Liver (tissue), 9 donors: ENCODE data around the gene KRTAP9-4. TPM values are rescaled to one million over a fixed set of nuclear protein-coding genes. Genes with fewer than 3 reads are reported as not detected.

Experiments used
- DNase-seq: peaks from one replicate; pipeline ENCODE4 v3.0.0-alpha.2; 2017; ENCODE audit warnings: low spot score
- H3K27ac ChIP-seq, 2 donors: one replicate each; pipeline ENCODE4 v1.7.0; 2013; ENCODE audit warnings: inconsistent platforms in 2 of 2, low read length in 2 of 2, control low read depth in 1 of 2, low read depth in 1 of 2, mild to moderate bottlenecking in 1 of 2
- H3K27me3 ChIP-seq, 4 donors: one replicate each; pipeline versions ENCODE4 v1.6.1 to v1.7.0; 2013; ENCODE audit warnings: low read length in 3 of 4, inconsistent platforms in 1 of 4, mild to moderate bottlenecking in 1 of 4, moderate library complexity in 1 of 4; ENCODE audit not compliant: control insufficient read depth in 4 of 4, insufficient read depth in 4 of 4
- H3K36me3 ChIP-seq, 4 donors: one replicate each; pipeline versions ENCODE4 v1.6.1 to v1.7.0; 2013; ENCODE audit warnings: low read length in 3 of 4, mild to moderate bottlenecking in 3 of 4, low read depth in 1 of 4, moderate library complexity in 1 of 4; ENCODE audit not compliant: control insufficient read depth in 4 of 4, insufficient read depth in 3 of 4
- H3K4me1 ChIP-seq, 4 donors: one replicate each; pipeline versions ENCODE4 v1.6.1 to v1.7.0; 2013; ENCODE audit warnings: low read length in 3 of 4, mild to moderate bottlenecking in 3 of 4, moderate library complexity in 1 of 4; ENCODE audit not compliant: control insufficient read depth in 4 of 4, insufficient read depth in 4 of 4
- H3K4me3 ChIP-seq, 3 donors: one replicate each; pipeline versions ENCODE4 v1.6.1 to v1.7.0; 2013; ENCODE audit warnings: low read length in 3 of 3, control low read depth in 1 of 3, low read depth in 1 of 3, mild to moderate bottlenecking in 1 of 3
- H3K9ac ChIP-seq, 2 donors: one replicate each; pipeline ENCODE4 v1.7.0; 2013; ENCODE audit warnings: low read length in 2 of 2, mild to moderate bottlenecking in 2 of 2, moderate library complexity in 2 of 2, control low read depth in 1 of 2, low read depth in 1 of 2
- H3K9me3 ChIP-seq, 4 donors: one replicate each; pipeline versions ENCODE4 v1.6.1 to v1.7.0; 2013; ENCODE audit warnings: low read length in 3 of 4; ENCODE audit not compliant: control insufficient read depth in 4 of 4
- CTCF ChIP-seq: fragments of 150-350 bp; IDR thresholded peaks from 2 replicates; pipeline ENCODE4 v1.5.1; 2017; ENCODE audit warnings: improper control_type of control experiment, low read depth, low read length; ENCODE audit not compliant: missing input control
- EGR1 ChIP-seq, 2 donors: IDR thresholded peaks; 2 replicates each; pipeline ENCODE4 v1.6.1; 2016 to 2018; ENCODE audit warnings: antibody characterized with exemption in 2 of 2, low read depth in 2 of 2
- FOXA1 ChIP-seq: IDR thresholded peaks from 2 replicates; pipeline ENCODE4 v1.6.1; 2016; ENCODE audit warnings: antibody characterized with exemption
- FOXA2 ChIP-seq: IDR thresholded peaks from 2 replicates; pipeline ENCODE4 v1.6.1; 2016; ENCODE audit warnings: antibody characterized with exemption
- GABPA ChIP-seq, 2 donors: IDR thresholded peaks in 1 of 2; conservative IDR thresholded peaks in 1 of 2; 2 replicates each; pipeline ENCODE4 v1.6.1; 2016; ENCODE audit warnings: antibody characterized with exemption in 2 of 2, mild to moderate bottlenecking in 1 of 2, moderate library complexity in 1 of 2
- HNF4A ChIP-seq, 2 donors: conservative IDR thresholded peaks; 2 replicates each; pipeline ENCODE4 v1.6.1; 2016; ENCODE audit warnings: antibody characterized with exemption in 2 of 2, mild to moderate bottlenecking in 2 of 2
- HNF4G ChIP-seq: IDR thresholded peaks from 2 replicates; pipeline ENCODE4 v1.6.1; 2016; ENCODE audit warnings: antibody characterized with exemption
- JUND ChIP-seq, 2 donors: IDR thresholded peaks; 2 replicates each; pipeline ENCODE4 v1.6.1; 2016; ENCODE audit warnings: antibody characterized with exemption in 2 of 2
- MAX ChIP-seq: IDR thresholded peaks from 2 replicates; pipeline ENCODE4 v1.6.1; 2016; ENCODE audit warnings: antibody characterized with exemption
- NR2F2 ChIP-seq: IDR thresholded peaks from 2 replicates; pipeline ENCODE4 v1.6.1; 2016; ENCODE audit warnings: antibody characterized with exemption
- RAD21 ChIP-seq, 2 donors: IDR thresholded peaks; 2 replicates each; pipeline ENCODE4 v1.6.1; 2016; ENCODE audit warnings: antibody characterized with exemption in 2 of 2, mild to moderate bottlenecking in 2 of 2
- REST ChIP-seq: IDR thresholded peaks from 2 replicates; pipeline ENCODE4 v1.6.1; 2016; ENCODE audit warnings: antibody characterized with exemption, mild to moderate bottlenecking
- RXRA ChIP-seq, 2 donors: IDR thresholded peaks; 2 replicates each; pipeline ENCODE4 v1.6.1; 2017 to 2018; ENCODE audit warnings: antibody characterized with exemption in 2 of 2, mild to moderate bottlenecking in 1 of 2
- SP1 ChIP-seq: IDR thresholded peaks from 2 replicates; pipeline ENCODE4 v1.6.1; 2018; ENCODE audit warnings: antibody characterized with exemption, mild to moderate bottlenecking
- TAF1 ChIP-seq: conservative IDR thresholded peaks from 2 replicates; pipeline ENCODE4 v1.6.1; 2016; ENCODE audit warnings: antibody characterized with exemption, mild to moderate bottlenecking
- YY1 ChIP-seq: IDR thresholded peaks from 2 replicates; pipeline ENCODE4 v1.6.1; 2016; ENCODE audit warnings: antibody characterized with exemption, mild to moderate bottlenecking
- WGBS: extraction: QIAGEN DNeasy Blood & Tissue Kit; methylation state at CpG from one replicate; pipeline ENCODE4 v1.1.7; 2013; 5-methylcytosine and 5-hydroxymethylcytosine counted together
- polyA plus RNA-seq, 2 donors: library from polyadenylated mRNA; stranded (reverse) in 1 of 2; unstranded in 1 of 2; fragments of 200-250 nt in 1 of 2; fragments of >200 nt in 1 of 2; fragmentation: Nextera tagmentation in 1 of 2; extraction: Ambion mirVana in 1 of 2; gene quantifications; one replicate each; pipeline versions ENCODE4 v1.2.1 to v1.2.3, GENCODE V29; 2013 to 2015
- total RNA-seq, 2 donors: library from RNA; depleted of rRNA; stranded (reverse); fragments of >200 nt; gene quantifications; one replicate each; pipeline ENCODE4 v1.2.3, GENCODE V29; 2014
- TF ChIP-seq, protein P1 (sequence below): IDR thresholded peaks from 2 replicates; pipeline ENCODE4 v1.6.1; 2016; ENCODE audit warnings: antibody characterized with exemption
- TF ChIP-seq, protein P2 (sequence below): IDR thresholded peaks from 2 replicates; pipeline ENCODE4 v1.6.1; 2016; ENCODE audit warnings: antibody characterized with exemption
- donor health status: healthy.
- donor health status: healthy.
- donor health status: healthy.
- donor health status: healthy.
- donor health status: healthy.

KRTAP9-4 gene
- total and polyA plus RNA-seq, 4 donors, result not detected

DNA sequence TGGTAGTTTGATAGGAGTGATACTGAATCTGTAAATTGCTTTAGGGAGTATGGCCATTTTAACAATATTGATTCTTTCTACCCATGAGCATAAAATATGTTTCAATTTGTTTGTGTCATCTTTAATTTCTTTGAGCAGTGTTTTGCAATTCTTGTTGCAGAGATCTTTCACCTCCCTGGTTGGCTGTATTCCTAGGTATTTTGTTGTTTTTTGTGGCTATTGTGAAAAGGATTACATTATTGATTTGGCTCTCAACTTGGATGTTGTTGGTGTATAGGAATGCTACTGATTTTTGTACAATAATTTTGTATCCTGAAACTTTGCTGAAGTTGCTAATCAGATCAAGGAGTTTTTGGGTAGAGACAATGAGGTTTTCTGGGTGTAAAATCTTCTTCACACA, 8.9 kb downstream of the KRTAP9-4 start (continued):
- no peak for TF ChIP-seq REST

DNA sequence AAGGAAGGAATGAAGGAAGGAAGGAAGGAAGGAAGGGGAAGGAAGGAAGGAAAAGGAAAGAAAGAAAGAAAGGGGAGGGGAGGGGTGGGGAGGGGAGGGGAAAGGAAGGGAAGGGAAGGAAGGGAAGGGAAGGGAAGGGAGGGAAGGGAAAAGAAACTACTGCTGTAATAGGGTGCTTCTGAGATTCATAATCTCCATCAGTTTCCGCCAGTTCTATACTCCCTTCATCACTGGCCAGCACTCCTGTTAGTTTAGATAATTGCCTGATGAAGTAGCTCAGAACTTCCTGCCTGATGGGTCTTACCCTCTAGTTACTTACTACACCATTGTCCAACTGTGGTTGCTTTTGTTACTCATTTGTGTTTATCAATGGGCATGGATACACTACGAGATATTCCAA, 13.7 kb downstream of the KRTAP9-4 start:
- DNase-seq, result no peak
- H3K4me3 ChIP-seq, result no peak overlapping the region
- H3K27me3 ChIP-seq, result peaks cover 0 to 8% (median 0%) of the 10 kb centered on the region in 4 donors
- H3K9me3 ChIP-seq, result no peaks in the 10 kb centered on the region
- no peak overlapping the region for H3K27ac ChIP-seq
- no peaks in the 10 kb centered on the region for H3K4me1 ChIP-seq
- no peaks in the 10 kb centered on the region for H3K36me3 ChIP-seq
- no peak overlapping the region for H3K9ac ChIP-seq
- TF ChIP-seq HNF4G, result no peak
- no peak for TF ChIP-seq FOXA1
- no peak for TF ChIP-seq NR2F2
- TF ChIP-seq, protein P1, sequence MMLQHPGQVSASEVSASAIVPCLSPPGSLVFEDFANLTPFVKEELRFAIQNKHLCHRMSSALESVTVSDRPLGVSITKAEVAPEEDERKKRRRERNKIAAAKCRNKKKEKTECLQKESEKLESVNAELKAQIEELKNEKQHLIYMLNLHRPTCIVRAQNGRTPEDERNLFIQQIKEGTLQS, result no peak
- TF ChIP-seq REST, result no peak
- TF ChIP-seq FOXA2, result no peak
- no peak for TF ChIP-seq CTCF
- no peak for TF ChIP-seq GABPA (IDR thresholded peaks at IDR 0.05 in 1 of 2, conservative IDR thresholded peaks at IDR 0.05 in 1 of 2)
- no peak for TF ChIP-seq EGR1 (IDR thresholded peaks at IDR 0.05; ENCODE audit: low read depth in 2 of 2)
- TF ChIP-seq HNF4A (conservative IDR thresholded peaks at IDR 0.05), result no peak
- TF ChIP-seq, protein P2, sequence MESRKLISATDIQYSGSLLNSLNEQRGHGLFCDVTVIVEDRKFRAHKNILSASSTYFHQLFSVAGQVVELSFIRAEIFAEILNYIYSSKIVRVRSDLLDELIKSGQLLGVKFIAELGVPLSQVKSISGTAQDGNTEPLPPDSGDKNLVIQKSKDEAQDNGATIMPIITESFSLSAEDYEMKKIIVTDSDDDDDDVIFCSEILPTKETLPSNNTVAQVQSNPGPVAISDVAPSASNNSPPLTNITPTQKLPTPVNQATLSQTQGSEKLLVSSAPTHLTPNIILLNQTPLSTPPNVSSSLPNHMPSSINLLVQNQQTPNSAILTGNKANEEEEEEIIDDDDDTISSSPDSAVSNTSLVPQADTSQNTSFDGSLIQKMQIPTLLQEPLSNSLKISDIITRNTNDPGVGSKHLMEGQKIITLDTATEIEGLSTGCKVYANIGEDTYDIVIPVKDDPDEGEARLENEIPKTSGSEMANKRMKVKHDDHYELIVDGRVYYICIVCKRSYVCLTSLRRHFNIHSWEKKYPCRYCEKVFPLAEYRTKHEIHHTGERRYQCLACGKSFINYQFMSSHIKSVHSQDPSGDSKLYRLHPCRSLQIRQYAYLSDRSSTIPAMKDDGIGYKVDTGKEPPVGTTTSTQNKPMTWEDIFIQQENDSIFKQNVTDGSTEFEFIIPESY, result no peak
- no peak for TF ChIP-seq SP1
- TF ChIP-seq YY1, result no peak
- TF ChIP-seq RXRA (IDR thresholded peaks at IDR 0.05), result no peak
- TF ChIP-seq MAX, result no peak
- TF ChIP-seq TAF1, result no peak
- TF ChIP-seq RAD21 (IDR thresholded peaks at IDR 0.05), result no peak
- no peak for TF ChIP-seq JUND (IDR thresholded peaks at IDR 0.05)
- WGBS, result 87% methylated on average over 2 of the region's 2 CpGs
